ENCODE data around the gene VPS18.

VPS18 gene

DNA sequence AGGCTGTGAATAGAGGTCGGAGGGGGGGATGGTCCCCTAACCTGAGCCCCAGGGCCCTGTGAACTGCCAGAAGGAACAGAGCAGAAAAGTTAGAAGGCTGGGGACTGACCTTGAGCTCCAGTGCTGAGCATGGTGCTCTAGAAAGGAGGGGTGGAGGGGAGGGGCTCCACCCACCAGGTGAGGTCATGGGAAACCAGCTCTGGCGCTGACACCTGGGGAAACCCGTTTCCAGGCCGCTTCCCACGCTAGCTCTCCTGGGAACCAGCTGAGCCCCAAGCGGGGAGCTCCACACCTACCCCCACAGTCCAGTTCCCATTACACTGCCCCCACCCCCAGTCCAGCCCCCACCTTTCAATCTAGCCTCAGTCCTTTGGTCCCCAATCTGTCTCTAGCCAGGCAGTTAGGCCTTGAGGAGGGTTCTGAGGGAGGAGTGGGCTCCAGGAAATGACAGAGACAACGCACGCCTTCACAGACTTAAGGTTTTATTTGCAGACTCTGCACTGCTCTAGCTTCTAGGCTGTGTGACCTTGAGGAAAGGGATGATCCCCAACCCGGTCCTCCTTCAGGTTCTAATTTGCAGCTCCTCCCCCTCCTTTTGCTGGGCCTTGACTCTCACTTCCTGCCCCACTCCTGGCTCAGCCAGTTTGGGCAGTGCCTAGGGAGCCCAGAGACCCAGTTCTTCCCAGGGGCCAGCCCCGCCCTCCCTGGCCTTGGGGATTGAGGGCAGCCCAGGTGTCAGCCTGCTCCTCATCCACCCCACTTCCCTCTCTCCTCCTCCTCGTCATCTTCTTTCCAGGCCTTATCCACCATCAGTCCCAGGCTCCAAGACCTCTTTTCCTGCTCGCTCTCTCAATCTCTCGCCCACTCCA is 22.3 kb upstream of the VPS18 start:
- DNase-seq (ENCODE audit: low read depth): no peak

DNA sequence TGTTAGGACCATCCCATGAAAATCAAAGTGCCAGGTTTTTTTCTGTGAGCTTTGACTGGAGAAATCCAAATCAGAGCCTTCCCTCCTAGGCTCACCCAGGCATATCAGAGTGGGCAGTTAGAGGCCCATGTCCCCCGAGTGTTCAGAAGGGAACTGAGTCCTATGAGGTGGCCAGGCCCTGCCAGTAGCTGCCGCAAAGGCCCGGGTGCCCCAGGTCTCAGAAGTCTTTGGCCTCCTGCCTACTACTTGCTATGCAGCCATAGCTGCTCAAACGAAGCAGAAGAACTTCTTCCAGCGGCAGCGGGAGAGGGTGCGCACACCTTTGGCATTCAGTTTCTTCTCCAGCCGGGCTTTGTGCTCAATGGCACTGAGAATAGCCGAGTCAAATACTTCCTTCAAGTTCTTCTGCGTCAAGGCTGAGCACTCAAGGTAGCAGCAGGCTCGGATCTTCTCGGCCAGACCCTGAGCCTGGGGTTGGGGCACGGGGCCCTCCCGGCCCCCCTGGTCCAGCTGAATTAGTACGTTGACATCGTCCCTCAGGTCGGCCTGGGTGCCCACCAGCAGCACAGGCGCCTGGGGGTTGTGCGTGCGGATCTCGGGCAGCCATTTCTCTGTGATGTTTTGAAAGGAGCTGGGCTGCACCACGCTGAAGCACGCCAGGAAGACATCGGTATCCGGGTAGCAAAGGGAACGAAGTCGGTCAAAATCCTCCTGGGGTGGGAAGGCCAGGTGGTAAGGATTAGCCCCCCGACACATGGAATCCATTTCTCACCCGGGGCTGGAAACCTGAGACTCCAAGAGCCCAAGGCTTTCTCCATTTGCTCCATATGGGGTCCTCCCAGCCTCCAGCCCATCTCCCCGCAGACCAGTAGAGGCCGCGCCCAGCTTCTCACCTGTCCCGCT is 21.2 kb upstream of the VPS18 start:
- DNase-seq (ENCODE audit: low read depth): no peak

DNA sequence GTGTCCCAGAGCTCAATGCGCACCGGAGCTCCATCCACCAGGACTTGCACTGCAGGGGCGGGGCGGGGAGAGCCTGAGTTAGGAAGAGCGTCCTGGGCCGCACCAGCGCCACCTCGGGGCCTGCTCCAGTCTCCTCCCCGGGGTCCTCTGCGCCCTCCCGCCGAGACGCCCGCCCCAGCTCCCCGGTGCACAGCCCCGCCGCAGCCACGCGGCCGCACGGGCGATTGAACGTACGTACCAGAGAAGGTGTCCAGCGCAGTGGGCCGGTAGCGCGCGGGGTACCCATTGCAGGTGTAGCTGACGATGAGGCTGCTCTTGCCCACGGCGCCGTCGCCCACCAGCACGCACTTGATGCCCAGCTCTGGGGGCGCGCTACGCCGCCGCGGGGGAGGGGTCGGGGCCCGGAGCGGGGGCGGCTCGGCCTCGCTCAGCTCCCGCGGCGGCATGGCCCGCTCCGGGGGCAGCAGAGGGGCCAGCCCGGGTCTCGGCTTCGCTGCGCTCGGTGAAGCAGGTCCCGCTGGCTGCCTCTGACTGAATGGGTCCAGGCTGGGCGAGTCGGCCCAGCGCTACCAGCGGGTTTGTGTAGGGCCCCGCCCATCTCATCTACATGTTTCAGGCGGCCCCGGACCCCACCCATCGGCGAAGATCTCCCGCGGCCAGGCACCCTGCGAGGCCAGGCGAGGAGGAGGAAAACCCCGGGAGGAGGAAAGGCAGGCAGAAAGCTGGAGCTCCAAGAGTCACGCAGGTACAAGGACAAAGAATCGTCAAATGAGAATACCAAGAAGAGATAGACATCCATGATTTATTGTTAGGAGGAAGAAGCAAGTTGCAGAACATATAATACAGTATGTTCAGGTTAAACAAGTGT is 20.3 kb upstream of the VPS18 start, which contains the start of gene RHOV:
Gene RHOV, minus strand, starts transcription at position 541 of the 868 bp plus-strand sequence. Its CDS starts 95 bp downstream, at position 446.
- DNase-seq (ENCODE audit: low read depth): no peak

DNA sequence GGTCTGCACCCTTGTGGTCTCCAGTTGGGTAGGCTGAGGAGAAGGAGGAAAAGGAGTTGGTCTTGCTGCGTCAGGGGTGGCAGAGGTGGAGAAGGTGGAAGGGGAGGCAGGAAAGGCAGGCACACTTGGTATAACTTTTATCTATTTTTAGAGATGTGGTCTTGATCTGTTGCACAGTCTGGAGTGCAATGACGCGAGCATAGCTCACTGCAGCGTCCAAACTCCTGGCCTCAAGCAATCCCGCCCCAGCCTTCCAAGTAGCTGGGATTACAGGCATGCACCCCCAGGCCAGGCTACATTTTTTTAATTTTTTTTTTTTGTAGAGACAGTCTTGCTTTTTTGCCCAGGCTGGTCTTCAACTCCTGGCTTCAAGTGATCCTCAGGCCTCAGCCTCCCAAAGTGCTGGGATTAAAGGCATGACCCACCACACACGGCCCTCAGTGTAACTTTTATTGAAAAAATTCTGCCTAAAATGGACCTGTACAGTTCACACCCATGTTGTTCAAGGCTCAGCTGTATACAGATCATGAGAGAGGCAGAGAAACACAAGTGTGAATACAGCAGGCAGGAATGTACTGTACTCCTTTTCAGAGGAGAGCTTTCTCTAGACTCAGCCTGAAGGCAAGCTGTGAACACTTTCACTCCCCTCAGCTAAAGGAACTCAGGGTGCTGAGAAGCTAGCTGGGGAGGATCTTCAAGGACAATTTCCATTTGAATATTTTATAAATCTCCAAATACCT is 18.1 kb upstream of the VPS18 start:
- no peak for DNase-seq (ENCODE audit: low read depth)

DNA sequence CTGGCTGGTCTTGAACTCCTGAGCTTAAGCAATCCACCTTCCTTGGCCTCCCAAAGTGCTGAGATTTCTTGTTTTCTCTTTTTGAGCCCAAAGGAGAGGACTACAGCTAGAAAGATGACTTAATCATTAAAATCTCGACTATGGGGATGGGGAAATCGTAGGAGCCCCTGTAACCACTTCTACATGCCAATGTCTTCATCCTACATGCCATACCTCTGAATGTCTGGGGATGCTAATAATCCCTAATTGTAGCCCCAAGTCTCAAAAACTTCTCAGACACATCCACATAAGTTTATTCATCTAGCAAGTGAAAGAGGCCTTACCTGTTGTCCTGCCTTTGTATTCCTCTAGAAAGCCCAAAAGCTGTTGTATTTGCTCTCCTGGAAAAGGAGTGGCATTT is 16.6 kb upstream of the VPS18 start:
- no peak for DNase-seq (ENCODE audit: low read depth)

DNA sequence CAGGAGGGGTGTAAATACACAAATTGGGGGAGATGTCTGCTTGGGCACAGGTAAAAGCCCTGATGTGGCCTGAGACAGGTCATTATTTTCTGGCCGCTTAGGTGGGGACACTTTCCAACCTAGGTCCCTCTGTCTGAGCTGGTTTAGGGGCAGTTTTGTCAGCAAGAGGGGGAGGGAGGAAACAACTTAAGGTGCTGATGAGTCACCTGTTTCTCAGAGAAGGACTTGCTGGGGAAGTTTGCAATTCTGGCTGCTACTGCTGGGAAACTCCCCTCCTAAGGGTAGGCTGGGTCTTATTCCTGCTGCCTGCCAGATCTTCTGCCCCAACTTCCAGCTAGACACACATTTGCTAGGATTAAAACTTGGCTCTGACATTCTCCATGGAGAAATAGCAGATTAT is 15.5 kb upstream of the VPS18 start:
- no peak for DNase-seq (ENCODE audit: low read depth)

DNA sequence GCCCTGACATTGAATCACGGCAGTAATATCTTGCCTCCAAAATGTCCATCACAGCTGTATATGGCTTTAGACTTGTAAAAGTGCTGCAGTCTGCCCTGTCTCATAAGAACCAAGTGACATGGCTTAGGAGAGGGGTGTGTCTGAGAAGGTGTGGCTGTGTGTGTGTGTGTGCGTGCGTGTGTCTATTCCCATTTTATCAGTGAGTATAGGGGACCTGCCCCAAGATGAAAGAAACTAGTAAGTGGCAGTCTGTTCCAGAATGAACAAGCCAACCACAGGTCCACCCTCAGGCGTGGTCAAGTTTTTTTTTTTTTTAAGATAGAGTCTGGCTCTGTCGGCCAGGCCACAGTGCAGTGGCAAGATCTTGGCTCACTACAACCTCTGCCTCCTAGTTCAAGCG is 14.6 kb upstream of the VPS18 start:
- no peak for DNase-seq (ENCODE audit: low read depth)

DNA sequence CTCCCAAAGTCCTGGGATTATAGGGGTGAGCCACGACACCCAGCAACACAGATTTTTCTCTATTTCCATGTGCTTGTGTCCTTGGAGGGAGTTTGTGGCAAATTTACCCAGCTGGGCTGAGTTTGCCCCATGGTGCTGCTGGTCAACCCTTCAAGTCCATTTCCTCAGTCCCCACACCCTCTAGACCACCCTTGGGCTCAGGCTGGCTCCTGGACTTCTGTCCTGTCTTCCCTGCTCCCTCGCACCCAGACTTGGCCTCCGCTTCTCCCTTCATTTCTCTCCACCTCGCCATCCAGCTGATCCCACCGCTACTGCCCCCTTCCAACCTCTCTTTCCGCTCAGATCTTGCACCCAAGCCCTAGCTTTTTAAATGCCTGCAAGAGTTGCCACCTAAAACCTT is 12.9 kb upstream of the VPS18 start:
- DNase-seq (ENCODE audit: low read depth): no peak

DNA sequence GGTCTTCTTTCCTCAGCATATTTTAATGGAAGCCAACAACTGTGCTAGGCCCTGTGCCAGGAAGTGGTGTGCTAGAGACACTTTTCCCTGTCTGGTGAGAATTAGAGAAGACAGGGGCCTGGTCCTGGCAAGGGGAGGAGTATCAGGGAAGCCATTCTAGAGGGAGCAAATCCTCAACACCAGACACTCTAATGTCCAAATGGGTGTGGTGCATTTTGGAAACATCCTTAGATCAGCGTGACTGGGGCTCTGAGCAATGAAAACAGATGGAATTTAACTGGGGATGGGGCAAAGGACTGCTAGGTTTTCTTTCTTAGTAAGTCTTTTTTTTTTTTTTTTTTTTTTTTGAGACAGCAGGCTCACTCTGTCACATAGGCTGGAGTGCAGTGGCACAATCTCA is 7.7 kb upstream of the VPS18 start:
- no peak for DNase-seq (ENCODE audit: low read depth)

DNA sequence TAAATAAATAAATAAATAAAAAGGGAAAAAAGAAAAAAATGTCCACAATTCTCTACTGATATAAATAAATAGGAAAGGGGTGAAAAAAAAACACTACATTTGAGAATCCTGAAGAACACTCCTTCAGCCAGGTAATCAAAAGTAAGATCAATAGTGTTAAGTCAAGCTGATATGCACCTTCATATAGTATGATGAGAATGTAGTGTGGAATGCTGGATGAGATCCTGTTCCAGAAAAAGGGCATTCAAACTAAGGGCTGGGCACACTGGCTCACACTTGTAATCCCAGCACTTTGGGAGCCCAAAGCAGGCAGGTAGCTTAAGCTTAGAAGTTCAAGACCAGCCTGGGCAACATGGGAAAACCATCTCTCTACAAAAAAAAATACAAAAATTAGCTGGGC is 5.1 kb upstream of the VPS18 start:
- DNase-seq (ENCODE audit: low read depth): no peak

DNA sequence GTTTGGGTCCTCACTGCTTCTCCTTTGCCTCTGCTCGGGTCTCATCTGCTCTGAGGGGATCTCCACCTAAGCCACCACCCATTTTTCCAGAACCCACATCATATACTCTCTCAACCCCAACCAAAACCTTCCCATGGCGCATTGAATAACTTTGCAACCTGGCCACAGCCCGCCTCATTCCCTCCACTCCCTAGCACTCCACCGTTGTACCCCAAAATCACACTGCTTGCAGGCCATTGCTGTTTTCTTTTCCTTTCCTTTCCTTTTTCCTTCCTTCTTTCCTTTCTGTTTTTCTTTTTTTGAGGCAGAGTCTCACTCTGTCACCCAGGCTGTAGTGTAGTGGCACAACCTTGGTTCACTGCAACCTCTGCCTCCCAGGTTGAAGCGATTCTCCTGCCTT is 3.1 kb upstream of the VPS18 start:
- no peak for DNase-seq (ENCODE audit: low read depth)

DNA sequence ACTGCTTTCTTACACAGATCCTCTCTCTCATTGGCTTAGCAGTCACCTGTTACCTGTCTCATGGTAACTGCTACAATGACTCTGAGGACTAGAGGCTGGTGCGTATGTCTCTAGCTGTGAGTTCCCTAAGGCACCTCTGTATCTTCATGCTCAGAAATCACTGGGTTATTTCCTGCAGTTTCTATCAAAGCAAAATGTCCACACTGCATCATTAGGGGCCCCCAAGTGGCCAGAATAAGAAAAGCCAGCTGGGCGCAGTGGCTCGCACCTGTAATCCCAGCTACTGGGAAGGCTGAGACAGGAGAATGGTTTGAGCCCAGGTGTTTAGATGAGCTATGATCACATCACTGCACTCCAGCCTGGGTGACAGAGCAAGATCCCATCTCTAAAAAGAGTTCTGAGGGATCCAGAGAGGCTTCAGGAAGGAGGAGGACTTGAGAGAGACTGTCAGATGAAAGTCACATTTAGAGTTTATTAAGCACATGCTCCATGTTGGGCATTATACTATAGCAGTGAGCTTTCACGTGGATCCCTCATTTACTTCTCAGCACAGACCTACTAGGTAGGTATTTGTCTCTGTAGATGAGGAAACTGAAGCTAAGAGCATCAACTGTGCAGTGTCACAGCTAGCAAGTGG is 2.3 kb upstream of the VPS18 start:
- DNase-seq (ENCODE audit: low read depth): no peak

DNA sequence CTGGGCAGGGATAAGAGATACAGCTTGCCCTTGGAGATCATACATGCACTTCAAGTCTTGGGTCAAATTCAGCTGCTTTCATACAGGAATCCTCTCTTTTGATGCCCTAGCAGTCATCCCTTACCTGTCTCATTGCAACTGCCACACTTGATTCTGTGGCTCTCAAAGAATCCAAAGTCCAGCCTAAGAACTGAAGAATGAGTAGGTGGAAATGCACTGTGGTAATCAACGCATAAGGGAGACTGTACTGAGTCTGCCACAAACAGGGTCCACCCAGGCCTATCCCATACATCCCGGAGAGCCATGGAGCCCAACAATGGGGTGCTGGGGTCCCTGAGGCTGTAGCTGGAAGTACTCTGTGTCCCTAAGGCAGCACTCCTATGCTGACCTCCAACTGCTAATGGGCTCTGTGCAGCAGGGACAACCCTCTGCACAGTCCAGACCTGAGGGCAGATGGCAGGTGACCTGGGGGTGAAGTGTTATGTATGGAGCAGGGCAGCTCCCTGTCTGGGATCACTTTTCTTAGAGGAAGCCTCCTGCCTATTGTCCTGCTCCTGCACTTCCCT is 1.7 kb upstream of the VPS18 start:
- no peak for DNase-seq (ENCODE audit: low read depth)

DNA sequence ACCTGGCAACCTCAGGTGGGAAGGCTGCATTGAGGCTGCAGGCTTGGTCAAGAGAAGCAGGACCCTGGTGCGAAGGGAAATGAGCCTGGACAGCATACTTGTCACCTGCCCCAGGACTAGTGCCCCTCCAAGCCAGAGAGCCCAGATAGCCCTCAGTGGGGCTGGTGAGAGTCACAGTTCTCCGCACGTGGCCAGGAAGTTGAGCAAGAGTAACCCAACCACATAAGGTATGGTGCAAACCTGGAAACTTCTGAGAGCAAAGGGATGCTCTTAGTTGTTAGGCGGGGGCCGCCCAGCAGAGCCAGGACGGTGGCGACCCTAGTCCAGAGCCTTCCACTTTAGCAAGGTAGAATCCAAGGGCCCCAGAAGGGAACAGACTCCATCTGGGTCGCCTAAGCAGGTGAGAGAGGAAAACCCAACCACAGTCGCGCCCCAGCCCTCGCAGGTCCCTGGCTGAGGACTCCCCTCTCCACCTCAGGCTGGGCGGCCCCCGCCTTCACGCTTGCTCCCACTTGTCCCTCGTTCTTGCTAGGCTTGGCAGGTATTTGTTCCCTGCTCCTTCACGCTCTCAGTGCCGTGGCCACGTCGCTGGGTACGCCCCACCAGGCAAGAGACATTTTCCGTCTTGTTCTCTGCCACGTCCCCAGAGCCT is 1.1 kb upstream of the VPS18 start:
- no peak for DNase-seq (ENCODE audit: low read depth)

DNA sequence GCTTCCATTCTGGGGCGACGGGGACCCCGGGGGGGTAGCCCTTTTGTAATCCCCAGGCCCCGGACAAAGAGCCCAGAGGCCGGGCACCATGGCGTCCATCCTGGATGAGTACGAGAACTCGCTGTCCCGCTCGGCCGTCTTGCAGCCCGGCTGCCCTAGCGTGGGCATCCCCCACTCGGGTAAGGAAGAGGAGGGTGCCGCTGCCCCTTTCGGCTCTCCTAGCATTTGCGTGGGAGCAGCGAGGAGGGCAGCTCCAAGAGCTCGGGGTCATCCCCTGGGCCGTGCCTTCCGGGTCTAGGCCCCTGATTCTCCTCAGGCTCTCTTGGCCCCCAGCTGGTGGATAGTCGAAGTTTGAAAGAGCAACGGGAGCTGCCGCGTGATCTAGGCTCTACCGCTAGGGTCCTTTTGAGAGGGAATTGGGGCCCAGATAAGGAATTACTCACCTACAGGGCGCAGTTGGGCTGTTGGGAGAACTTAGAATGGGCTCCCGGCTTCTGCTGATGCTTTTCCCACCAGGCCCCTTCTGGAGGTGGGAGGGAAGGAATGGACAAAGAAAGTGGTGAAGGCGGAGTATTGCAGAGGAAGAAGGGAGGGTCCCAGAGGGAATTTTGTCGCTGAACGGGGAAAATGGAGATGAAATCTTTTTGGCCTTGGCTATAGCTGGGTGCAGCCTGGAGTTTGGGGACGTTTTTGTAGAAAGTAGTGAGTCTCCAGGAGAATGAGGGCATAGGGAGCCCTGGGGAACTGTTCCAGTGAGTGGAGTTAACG is 615 bp downstream of the VPS18 start:
- no peak for DNase-seq (ENCODE audit: low read depth)

DNA sequence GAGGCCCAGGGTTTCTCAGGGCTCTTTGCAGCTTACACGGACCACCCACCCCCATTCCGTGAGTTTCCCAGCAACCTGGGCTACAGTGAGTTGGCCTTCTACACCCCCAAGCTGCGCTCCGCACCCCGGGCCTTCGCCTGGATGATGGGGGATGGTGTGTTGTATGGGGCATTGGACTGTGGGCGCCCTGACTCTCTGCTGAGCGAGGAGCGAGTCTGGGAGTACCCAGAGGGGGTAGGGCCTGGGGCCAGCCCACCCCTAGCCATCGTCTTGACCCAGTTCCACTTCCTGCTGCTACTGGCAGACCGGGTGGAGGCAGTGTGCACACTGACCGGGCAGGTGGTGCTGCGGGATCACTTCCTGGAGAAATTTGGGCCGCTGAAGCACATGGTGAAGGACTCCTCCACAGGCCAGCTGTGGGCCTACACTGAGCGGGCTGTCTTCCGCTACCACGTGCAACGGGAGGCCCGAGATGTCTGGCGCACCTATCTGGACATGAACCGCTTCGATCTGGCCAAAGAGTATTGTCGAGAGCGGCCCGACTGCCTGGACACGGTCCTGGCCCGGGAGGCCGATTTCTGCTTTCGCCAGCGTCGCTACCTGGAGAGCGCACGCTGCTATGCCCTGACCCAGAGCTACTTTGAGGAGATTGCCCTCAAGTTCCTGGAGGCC is 5.4 kb downstream of the VPS18 start:
- no peak for DNase-seq (ENCODE audit: low read depth)

DNA sequence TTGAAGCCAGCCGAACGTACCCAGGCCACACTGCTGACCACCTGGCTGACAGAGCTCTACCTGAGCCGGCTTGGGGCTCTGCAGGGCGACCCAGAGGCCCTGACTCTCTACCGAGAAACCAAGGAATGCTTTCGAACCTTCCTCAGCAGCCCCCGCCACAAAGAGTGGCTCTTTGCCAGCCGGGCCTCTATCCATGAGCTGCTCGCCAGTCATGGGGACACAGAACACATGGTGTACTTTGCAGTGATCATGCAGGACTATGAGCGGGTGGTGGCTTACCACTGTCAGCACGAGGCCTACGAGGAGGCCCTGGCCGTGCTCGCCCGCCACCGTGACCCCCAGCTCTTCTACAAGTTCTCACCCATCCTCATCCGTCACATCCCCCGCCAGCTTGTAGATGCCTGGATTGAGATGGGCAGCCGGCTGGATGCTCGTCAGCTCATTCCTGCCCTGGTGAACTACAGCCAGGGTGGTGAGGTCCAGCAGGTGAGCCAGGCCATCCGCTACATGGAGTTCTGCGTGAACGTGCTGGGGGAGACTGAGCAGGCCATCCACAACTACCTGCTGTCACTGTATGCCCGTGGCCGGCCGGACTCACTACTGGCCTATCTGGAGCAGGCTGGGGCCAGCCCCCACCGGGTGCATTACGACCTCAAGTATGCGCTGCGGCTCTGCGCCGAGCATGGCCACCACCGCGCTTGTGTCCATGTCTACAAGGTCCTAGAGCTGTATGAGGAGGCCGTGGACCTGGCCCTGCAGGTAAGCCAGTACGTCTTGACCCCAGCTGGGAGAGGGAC is 6.2 kb downstream of the VPS18 start:
- no peak for DNase-seq (ENCODE audit: low read depth)

DNA sequence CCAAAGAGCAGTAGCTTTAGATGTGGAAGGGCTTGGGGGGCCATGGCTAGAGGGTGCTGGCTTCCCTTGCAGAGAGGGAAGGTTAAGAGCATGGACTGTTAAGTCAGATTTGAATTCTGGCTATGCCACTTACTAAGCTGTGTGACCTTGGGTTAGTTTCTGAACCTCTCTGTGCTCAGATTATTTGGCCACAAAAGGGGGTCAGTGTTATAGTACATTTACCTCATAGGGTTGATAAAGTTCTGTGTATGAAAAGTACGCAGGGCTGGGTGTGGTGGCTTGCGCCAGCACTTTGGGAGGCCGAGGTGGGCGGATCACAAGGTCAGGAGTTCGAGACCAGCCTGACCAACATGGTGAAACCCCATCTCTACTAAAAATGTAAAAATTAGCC is 6.8 kb downstream of the VPS18 start:
- DNase-seq (ENCODE audit: low read depth): no peak

All from stimulated activated CD8-positive, alpha-beta memory T cell treated with anti-CD3 and anti-CD28 coated beads, Interleukin-15, amount 100 ng/mL, for 1 hour (primary cell).